ENCODE results near the gene KRT7. TPM values are rescaled to one million over a fixed set of nuclear protein-coding genes. Genes with fewer than 3 reads are reported as not detected.

The KRT7 gene
- total RNA-seq, 1 experiment from 2014 or later: 3,783 TPM

DNA sequence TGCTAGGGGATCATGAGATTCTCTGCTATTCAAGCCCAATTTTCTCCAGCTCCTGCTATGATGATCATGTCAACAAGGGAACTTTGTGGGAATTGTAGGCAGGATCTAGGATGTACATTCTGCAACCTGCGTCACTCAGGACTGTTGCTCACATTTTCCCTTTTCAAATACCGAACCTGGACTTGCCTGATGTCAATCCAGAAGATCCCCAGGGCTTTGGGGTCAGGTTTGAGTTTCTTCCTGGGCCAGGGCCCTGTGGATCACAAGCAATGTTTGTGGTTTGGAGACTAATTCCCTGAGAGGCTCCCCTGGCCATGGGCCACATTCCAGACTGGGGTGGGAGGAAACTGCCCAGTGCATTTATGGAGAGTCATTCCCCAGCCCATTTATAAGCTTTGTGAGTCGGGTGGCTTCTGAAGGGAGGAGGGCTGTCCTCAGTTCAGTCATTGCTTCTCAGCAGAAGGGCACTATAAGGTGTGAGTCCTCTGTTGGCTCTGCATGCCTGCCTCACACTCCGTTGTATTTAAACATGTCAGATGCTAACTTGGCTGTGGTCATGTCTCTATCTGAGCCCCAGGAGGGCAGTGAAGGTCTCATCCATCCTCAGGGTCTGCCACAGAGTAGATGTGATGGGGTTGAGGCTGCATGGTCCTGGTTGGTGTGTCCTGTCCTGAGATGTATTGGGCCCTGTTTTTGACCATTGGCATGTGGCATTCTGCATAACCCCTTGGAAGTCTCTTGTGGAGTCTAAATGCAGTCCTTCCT is 47.9 kb downstream of the KRT7 start:
- H3K36me3 ChIP-seq (ENCODE audit: low read depth): no peaks in the 10 kb centered on the region
- BruUV-seq (replicated peaks): no TSS peak
- peaks cover 60% of the 10 kb centered on the region for H3F3A ChIP-seq (ENCODE audit: insufficient read depth, low read depth)
- H2AFZ ChIP-seq: no peak overlapping the region
- peak overlapping the region; percentile 84 for H3K4me2 ChIP-seq
- H3K4me3 ChIP-seq: peak overlapping the region; percentile 40; the same call in 1 of the 2 replicates
- ChIA-PET POLR2A (ENCODE audit: unreplicated experiment) (interaction anchor here (0.5 to 4.0 kb wide), 20 partner anchors 13 to 646 kb away, joined by 3 to 51 read pairs (median 4); partner anchors contain the start of genes KRT80 and KRT83), CTCF (interaction anchor here (0.7 to 3.7 kb wide), 5 partner anchors 28 to 605 kb away, joined by 3 to 23 read pairs (median 4); no protein-coding TSS in a partner anchor)
- H3K79me2 ChIP-seq (ENCODE audit: low read depth): no peaks in the 10 kb centered on the region
- H3K9me2 ChIP-seq (ENCODE audit: insufficient read depth): no peaks in the 10 kb centered on the region
- no peaks in the 10 kb centered on the region for H4K20me1 ChIP-seq (ENCODE audit: insufficient read depth)
- no peaks in the 10 kb centered on the region for H3K9me3 ChIP-seq (ENCODE audit: insufficient read depth, low read depth)
- H3K4me1 ChIP-seq (replicated peaks; ENCODE audit: insufficient read depth): peaks cover 82% of the 10 kb centered on the region
- H3K27ac ChIP-seq: peak overlapping the region; percentile 100
- TF ChIP-seq, protein P1, sequence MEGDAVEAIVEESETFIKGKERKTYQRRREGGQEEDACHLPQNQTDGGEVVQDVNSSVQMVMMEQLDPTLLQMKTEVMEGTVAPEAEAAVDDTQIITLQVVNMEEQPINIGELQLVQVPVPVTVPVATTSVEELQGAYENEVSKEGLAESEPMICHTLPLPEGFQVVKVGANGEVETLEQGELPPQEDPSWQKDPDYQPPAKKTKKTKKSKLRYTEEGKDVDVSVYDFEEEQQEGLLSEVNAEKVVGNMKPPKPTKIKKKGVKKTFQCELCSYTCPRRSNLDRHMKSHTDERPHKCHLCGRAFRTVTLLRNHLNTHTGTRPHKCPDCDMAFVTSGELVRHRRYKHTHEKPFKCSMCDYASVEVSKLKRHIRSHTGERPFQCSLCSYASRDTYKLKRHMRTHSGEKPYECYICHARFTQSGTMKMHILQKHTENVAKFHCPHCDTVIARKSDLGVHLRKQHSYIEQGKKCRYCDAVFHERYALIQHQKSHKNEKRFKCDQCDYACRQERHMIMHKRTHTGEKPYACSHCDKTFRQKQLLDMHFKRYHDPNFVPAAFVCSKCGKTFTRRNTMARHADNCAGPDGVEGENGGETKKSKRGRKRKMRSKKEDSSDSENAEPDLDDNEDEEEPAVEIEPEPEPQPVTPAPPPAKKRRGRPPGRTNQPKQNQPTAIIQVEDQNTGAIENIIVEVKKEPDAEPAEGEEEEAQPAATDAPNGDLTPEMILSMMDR (conservative IDR thresholded peaks at IDR 0.05): no peak
- TF ChIP-seq EZH2 (IDR thresholded peaks at IDR 0.05; ENCODE audit: low read depth): no peak
- H3K27me3 ChIP-seq (ENCODE audit: insufficient read depth, low read depth): no peaks in the 10 kb centered on the region
- intact Hi-C loops (cut with micrococcal nuclease; ENCODE audit: unreplicated experiment): loop anchor here (1.0 to 5.0 kb wide), 9 partner anchors 46 to 691 kb away; partner anchors contain the start of gene KRT80
- peak; percentile 95 to 96 for DNase-seq

DNA sequence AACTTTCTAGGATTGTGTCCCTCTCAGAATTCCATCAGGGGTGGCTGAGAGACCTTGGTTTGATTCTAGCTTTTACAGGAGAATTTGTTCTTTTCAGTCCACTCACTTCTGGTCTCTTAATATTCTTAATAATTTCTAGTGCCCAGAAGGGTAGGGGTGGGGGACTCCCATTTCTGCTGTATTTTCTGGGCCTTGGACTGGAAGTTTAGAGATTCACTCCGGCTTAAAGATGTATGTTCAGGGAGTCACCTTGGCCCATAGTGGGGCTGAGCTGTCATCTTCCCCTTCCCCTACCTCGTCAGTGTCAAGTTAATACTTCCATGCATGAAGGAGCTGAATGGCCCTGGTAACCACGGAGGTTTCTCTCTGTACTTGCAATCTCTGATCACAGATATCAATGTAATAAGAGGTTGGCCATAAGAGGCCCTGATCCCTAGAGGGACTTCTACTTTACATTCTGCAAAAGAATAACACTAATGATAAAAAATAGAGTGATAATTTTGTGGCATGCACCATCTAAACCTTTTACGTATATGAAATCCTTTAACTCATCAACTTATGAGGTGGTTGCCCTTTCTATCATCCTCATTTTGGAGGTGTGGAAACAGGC is 51.6 kb downstream of the KRT7 start:
- Histone ChIP-seq H3K4me1 (replicated peaks; ENCODE audit: insufficient read depth) (peaks cover 67% of the 10 kb centered on the region), H3K27me3 (ENCODE audit: insufficient read depth, low read depth) (no peaks in the 10 kb centered on the region), H3K4me2 (peak overlapping the region; percentile 66), H3K36me3 (ENCODE audit: low read depth) (0 out of 2 replicates have a peak, but pooled peaks cover 3% of the 10 kb centered on the region), H3K79me2 (ENCODE audit: low read depth) (peaks cover 3% of the 10 kb centered on the region; the same call in 1 of the 2 replicates), H2AFZ (no peak overlapping the region), H3K27ac (peak overlapping the region; percentile 50), H3K9me2 (ENCODE audit: insufficient read depth) (no peaks in the 10 kb centered on the region), H3K4me3 (no peak overlapping the region), H4K20me1 (ENCODE audit: insufficient read depth) (no peaks in the 10 kb centered on the region), H3F3A (ENCODE audit: insufficient read depth, low read depth) (peaks cover 43% of the 10 kb centered on the region), H3K9me3 (ENCODE audit: insufficient read depth, low read depth) (no peaks in the 10 kb centered on the region)
- ChIA-PET POLR2A (ENCODE audit: unreplicated experiment) (interaction anchor here (0.6 kb wide), 2 partner anchors 40 to 77 kb away, joined by 3 to 4 read pairs; no protein-coding TSS in a partner anchor), CTCF (no interaction called here)
- BruUV-seq (replicated peaks): no TSS peak
- no peak for TF ChIP-seq EZH2 (IDR thresholded peaks at IDR 0.05; ENCODE audit: low read depth)
- TF ChIP-seq, protein P1 (conservative IDR thresholded peaks at IDR 0.05): no peak
- intact Hi-C loops (cut with micrococcal nuclease; ENCODE audit: unreplicated experiment): loop anchor here (5.0 kb wide), 2 partner anchors 388 to 688 kb away; no protein-coding TSS in a partner anchor
- DNase-seq: no peak

DNA sequence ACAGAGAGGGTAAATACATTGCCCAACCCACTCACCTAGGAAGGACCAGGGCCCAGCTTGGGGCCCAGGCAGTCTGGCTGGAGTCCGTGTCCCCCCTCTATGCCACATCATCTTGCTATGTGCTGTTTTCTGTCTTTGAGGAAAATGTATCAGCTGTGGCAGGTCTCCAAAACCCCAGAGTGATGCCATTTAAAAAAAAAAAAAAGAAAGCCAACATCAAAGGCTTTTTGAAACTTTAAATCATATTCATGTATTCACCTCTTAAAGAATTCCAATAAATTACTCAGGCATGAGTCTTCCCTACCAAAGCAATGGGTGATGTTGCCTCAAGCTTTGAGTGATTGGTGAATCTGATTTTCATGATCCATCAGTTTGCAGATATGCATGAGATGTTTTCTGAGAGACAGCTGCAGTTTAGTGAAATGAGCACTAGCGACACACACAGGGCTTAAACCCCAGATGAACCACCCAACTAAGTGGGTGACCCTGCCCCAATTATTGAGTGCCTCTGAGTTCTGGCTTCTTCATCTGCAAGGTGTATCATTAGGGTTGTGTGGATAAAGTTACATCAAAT is 52.2 kb downstream of the KRT7 start:
- Histone ChIP-seq H3K36me3 (ENCODE audit: low read depth) (0 out of 2 replicates have a peak, but pooled peaks cover 3% of the 10 kb centered on the region), H3K9me3 (ENCODE audit: insufficient read depth, low read depth) (no peaks in the 10 kb centered on the region), H3K4me1 (replicated peaks; ENCODE audit: insufficient read depth) (peaks cover 61% of the 10 kb centered on the region), H3K9me2 (ENCODE audit: insufficient read depth) (no peaks in the 10 kb centered on the region), H3K4me3 (no peak overlapping the region), H3K27me3 (ENCODE audit: insufficient read depth, low read depth) (no peaks in the 10 kb centered on the region), H2AFZ (no peak overlapping the region), H4K20me1 (ENCODE audit: insufficient read depth) (no peaks in the 10 kb centered on the region), H3K4me2 (peak overlapping the region; percentile 66), H3F3A (ENCODE audit: insufficient read depth, low read depth) (peaks cover 38% of the 10 kb centered on the region), H3K79me2 (ENCODE audit: low read depth) (peaks cover 3% of the 10 kb centered on the region; the same call in 1 of the 2 replicates), H3K27ac (peak overlapping the region; percentile 50)
- BruUV-seq (replicated peaks): no TSS peak
- peak in 1 of 2 experiments; percentile 83 for DNase-seq
- CTCF ChIA-PET: no interaction called here
- intact Hi-C loops (cut with micrococcal nuclease; ENCODE audit: unreplicated experiment): no loop called here
- TF ChIP-seq, protein P1 (conservative IDR thresholded peaks at IDR 0.05): no peak
- no peak for TF ChIP-seq EZH2 (IDR thresholded peaks at IDR 0.05; ENCODE audit: low read depth)
- POLR2A ChIA-PET (ENCODE audit: unreplicated experiment): no interaction called here
